Ovary (tissue), 9 donors: Measurements from ENCODE around the gene ADGRE3. TPM values are rescaled to one million over a fixed set of nuclear protein-coding genes. Genes with fewer than 3 reads are reported as not detected.
"Not testable (repeated sequence)": the region's sequence is repeated elsewhere in the genome, so short reads cannot be mapped to it uniquely, and the experiment has no call there.

Experiments used
- DNase-seq, 5 donors: peaks; one replicate each; pipeline ENCODE4 v3.0.0-alpha.2; 2019 to 2020
- H3K27ac ChIP-seq, 2 donors: fragments of 200-600 bp; one replicate each; pipeline versions ENCODE4 v1.5.1 to v1.8.0; 2019 to 2022
- H3K27me3 ChIP-seq: fragments of 200-600 bp; one replicate; pipeline ENCODE4 v1.8.0; 2022
- H3K36me3 ChIP-seq: fragments of 200-600 bp; sonication (generic); one replicate; pipeline ENCODE4 v1.5.1; 2019
- H3K4me1 ChIP-seq: one replicate; pipeline ENCODE4 v1.8.1; 2013; ENCODE audit warnings: mild to moderate bottlenecking, moderate library complexity; ENCODE audit not compliant: insufficient read depth
- H3K4me3 ChIP-seq: fragments of 200-600 bp; sonication (generic); one replicate; pipeline ENCODE4 v1.5.1; 2017
- H3K9me3 ChIP-seq, 2 donors: fragments of 200-600 bp in 1 of 2; sonication (generic) in 1 of 2; one replicate each; pipeline versions ENCODE4 v1.5.1 to v1.8.1; 2013 to 2019; ENCODE audit warnings: mild to moderate bottlenecking in 1 of 2, moderate library complexity in 1 of 2
- CTCF ChIP-seq, 3 donors: fragments of 450-650 bp in 2 of 3; fragments of 200-600 bp in 1 of 3; IDR thresholded peaks; one replicate each; pipeline versions ENCODE4 v1.5.1 to v1.8.0; 2016 to 2022; ENCODE audit warnings: antibody characterized with exemption in 3 of 3, mild to moderate bottlenecking in 1 of 3
- EP300 ChIP-seq: sonication (generic); formaldehyde crosslinking; IDR thresholded peaks from one replicate; pipeline ENCODE4 v1.6.1; 2017; ENCODE audit warnings: antibody characterized with exemption
- POLR2A ChIP-seq: fragments of 450-650 bp; IDR thresholded peaks from one replicate; pipeline ENCODE4 v1.6.1; 2017; ENCODE audit warnings: antibody characterized with exemption, mild to moderate bottlenecking, moderate library complexity
- WGBS, 3 donors: extraction: QIAGEN DNeasy Blood & Tissue Kit in 1 of 3; methylation state at CpG; one replicate each; pipeline versions ENCODE4 v1.1.5 to v1.1.7; 2013 to 2017; 5-methylcytosine and 5-hydroxymethylcytosine counted together
- intact Hi-C, 4 donors: fragments of 100-400 bp; cut with DNase I; formaldehyde crosslinking; loops; one replicate each; pipeline versions ENCODE4 v1.11.0 to v1.15.1; 2022 to 2023
- polyA plus RNA-seq, 2 donors: library from polyadenylated mRNA; stranded (reverse); fragments of 200-250 nt in 1 of 2; fragments of 350-450 nt in 1 of 2; fragmentation: Illumina TruSeq in 1 of 2; extraction: RNeasy Lipid Tissue Mini Kit (QIAGEN cat#74804) in 1 of 2; gene quantifications; one replicate each; pipeline ENCODE4 v1.2.3, GENCODE V29; 2013 to 2014
- total RNA-seq, 7 donors: library from RNA; depleted of rRNA in 2 of 7; stranded (reverse); fragments of >200 nt in 2 of 7; fragmentation: NEBNext Ultra II Directional in 3 of 7; extraction: Animal tissue kit (Norgen Biotek cat#: 25700) in 3 of 7; gene quantifications; one replicate each; pipeline versions ENCODE4 v1.1.0 to v1.2.4, GENCODE V29; 2016 to 2023
- donor health status: DM: no; HTN: no; CAD: no; lungs with moderate emphysema.
- donor health status: DM: no; HTN: no; CAD: no.
- donor health status: Bipolar disorder and iron deficiency.
- donor health status: DM: yes; HTN: yes; CAD: no.
- donor health status: DM: no; HTN: no; CAD: no.
- donor health status: DM: yes; HTN: yes; CAD: no.

ADGRE3 gene
- total and polyA plus RNA-seq, 9 donors, result 0.13 to 0.43 (median 0.15) TPM; not detected in 6

- H3K9me3 ChIP-seq, result no peaks in the 10 kb centered on the region
- H3K27me3 ChIP-seq, result no peaks in the 10 kb centered on the region
- WGBS, 3 donors, result 81 to 91% (median 87%) methylated on average over 3 of the region's 3 CpGs
- no peak for DNase-seq
- no peaks in the 10 kb centered on the region for H3K36me3 ChIP-seq
- no peak overlapping the region for H3K27ac ChIP-seq
- no peak for TF ChIP-seq POLR2A
- no peak for TF ChIP-seq EP300
- TF ChIP-seq CTCF (IDR thresholded peaks at IDR 0.05), result no peak
- intact Hi-C loops, result no loop called here
- no peak overlapping the region for H3K4me3 ChIP-seq
- H3K4me1 ChIP-seq, result no peaks in the 10 kb centered on the region
These were observed 79.1 kb downstream of the ADGRE3 start for GRCh38 chr19:14595558-14595957.

- H3K9me3 ChIP-seq, H3K4me1 ChIP-seq, H3K4me3 ChIP-seq, intact Hi-C loops, H3K36me3 ChIP-seq, DNase-seq, H3K27ac ChIP-seq, H3K27me3 ChIP-seq: not testable (repeated sequence)
- 64% methylated on average over 4 of the region's 4 CpGs; no CpG with 5 or more reads in 2 of the 3 donors for WGBS, 3 donors
These were observed 85.2 kb downstream of the ADGRE3 start for GRCh38 chr19:14589433-14589832.

GRCh38 chr19:14585187-14585586, 89.5 kb downstream of the ADGRE3 start:
- WGBS, 3 donors, result 58 to 75% (median 69%) methylated on average over 3 of the region's 3 CpGs
- H3K36me3 ChIP-seq, DNase-seq, H3K4me1 ChIP-seq, intact Hi-C loops, H3K4me3 ChIP-seq, H3K9me3 ChIP-seq, H3K27ac ChIP-seq, H3K27me3 ChIP-seq: not testable (repeated sequence)

GRCh38 chr19:14584372-14584771, 90.3 kb downstream of the ADGRE3 start:
- H3K4me3 ChIP-seq, H3K27ac ChIP-seq, H3K27me3 ChIP-seq, H3K4me1 ChIP-seq, intact Hi-C loops, H3K9me3 ChIP-seq, DNase-seq, H3K36me3 ChIP-seq: not testable (repeated sequence)
- WGBS, 3 donors, result 83 to 89% (median 86%) methylated on average over 4 to 5 of the region's 5 CpGs

GRCh38 chr19:14582894-14583340, 91.7 kb downstream of the ADGRE3 start, which contains the start of gene CLEC17A:
Gene CLEC17A (plus strand): TSS chr19:14583084. CDS start chr19:14583161, 77 bp downstream.
- Histone ChIP-seq H3K36me3 (no peaks in the 10 kb centered on the region), H3K27ac (no peak within 1 kb of the TSS), H3K9me3 (no peaks in the 10 kb centered on the region), H3K4me3 (no peak within 1 kb of the TSS), H3K27me3 (no peaks in the 10 kb centered on the region), H3K4me1 (no peaks in the 10 kb centered on the region)
- intact Hi-C loops, result no loop called here
- 47 to 48% (median 47%) methylated on average over 6 of the region's 6 CpGs for WGBS, 3 donors
- no peak for TF ChIP-seq CTCF (IDR thresholded peaks at IDR 0.05)
- no peak for TF ChIP-seq POLR2A
- no peak for TF ChIP-seq EP300
- no peak for DNase-seq

- Histone ChIP-seq H3K4me1 (no peaks in the 10 kb centered on the region), H3K36me3 (no peaks in the 10 kb centered on the region), H3K9me3 (no peaks in the 10 kb centered on the region), H3K4me3 (no peak overlapping the region), H3K27me3 (no peaks in the 10 kb centered on the region), H3K27ac (no peak overlapping the region)
- 52 to 58% (median 54%) methylated on average over 6 of the region's 6 CpGs for WGBS, 3 donors
- intact Hi-C loops, result no loop called here
- DNase-seq, result no peak
- TF ChIP-seq CTCF (IDR thresholded peaks at IDR 0.05) (no peak), POLR2A (no peak), EP300 (no peak)
These were observed 93.9 kb downstream of the ADGRE3 start for GRCh38 chr19:14580623-14581237.
